ENCODE results near the gene NAGLU.

GRCh38 chr17:42522263-42522790, 13.7 kb upstream of the NAGLU start:
- TF ChIP-seq ZNF274 (IDR thresholded peaks at IDR 0.05; ENCODE audit: low read depth, low read length), result no peak
- TF ChIP-seq YY1 (IDR thresholded peaks at IDR 0.05; ENCODE audit: insufficient read depth, insufficient read length), result no peak
- no peak for TF ChIP-seq SUZ12 (IDR thresholded peaks at IDR 0.05; ENCODE audit: extremely low read depth, insufficient read depth, insufficient read length)

Data from NT2/D1 (cell line).